Hippocampal formation (tissue), 2 donors: ENCODE results near the gene BOLA3.
A peak's percentile ranks its signal among the peaks of the same experiment; 100 is the strongest.
"Not testable (repeated sequence)": the region's sequence is repeated elsewhere in the genome, so short reads cannot be mapped to it uniquely, and the experiment has no call there.

Experiments
- DNase-seq, 2 donors: peaks; one replicate each; lab custom pipeline; 2025; lab: John Stamatoyannopoulos, UW

Gene BOLA3, protein sequence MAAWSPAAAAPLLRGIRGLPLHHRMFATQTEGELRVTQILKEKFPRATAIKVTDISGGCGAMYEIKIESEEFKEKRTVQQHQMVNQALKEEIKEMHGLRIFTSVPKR

DNA sequence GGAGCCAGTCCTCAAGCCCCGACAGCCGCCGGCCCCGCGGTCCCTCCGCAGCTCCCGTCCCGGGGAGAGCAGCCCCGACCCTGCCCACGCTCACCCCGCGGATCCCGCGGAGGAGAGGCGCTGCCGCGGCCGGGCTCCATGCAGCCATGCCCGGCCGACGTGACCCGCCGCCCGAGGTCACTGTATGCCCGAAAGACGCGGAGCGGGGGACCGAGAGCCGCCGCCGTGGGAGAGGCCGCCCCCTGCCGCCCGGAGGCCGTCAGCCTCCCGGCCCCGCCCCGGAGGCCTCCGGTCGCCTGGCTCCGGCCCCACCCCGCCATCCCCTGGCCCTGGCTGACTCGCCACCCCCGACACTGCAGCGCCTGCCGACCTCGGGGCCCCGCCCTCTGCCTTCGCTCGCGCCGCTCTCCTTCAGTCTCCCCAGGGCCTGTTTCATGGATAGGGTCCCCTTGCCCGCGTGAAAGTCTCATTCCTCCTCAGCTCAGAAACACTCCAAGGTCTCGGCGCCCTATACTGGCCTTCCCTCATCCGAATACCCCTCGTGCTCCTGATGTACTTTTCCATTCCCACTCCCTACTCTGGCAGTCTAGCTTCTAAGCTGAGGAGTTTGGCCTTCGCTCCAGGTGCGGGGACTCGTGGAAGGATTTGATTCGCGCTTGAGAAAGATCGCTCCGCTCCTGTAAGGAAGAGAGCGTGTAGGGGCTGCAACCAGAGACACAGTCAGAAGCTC is at the start of gene BOLA3:
TSS of gene BOLA3 (minus strand) at position 186 of the 730 bp plus-strand sequence. CDS start at position 148, 38 bp downstream.
- DNase-seq, result peak; percentile 73 to 82

DNA sequence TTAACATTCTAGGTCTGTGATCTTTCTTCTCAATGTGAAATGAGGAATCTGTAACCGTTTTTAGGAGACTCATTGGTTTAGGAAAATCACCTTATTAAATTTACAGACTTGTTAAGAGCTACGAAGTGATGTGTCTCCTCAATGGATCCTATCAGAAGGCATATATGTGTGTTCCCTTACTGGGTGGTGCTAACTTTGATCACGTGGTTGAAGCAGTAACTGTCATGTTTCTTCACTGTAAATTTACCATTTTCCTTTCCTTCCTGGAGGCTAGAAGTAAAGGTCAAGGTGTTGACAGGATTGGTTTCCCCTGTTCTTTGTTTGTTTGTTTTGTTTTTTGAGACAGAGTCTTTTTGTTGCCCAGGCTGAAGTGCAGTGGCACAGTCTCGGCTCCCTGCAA is 49.3 kb upstream of the BOLA3 start:
- no peak for DNase-seq

DNA sequence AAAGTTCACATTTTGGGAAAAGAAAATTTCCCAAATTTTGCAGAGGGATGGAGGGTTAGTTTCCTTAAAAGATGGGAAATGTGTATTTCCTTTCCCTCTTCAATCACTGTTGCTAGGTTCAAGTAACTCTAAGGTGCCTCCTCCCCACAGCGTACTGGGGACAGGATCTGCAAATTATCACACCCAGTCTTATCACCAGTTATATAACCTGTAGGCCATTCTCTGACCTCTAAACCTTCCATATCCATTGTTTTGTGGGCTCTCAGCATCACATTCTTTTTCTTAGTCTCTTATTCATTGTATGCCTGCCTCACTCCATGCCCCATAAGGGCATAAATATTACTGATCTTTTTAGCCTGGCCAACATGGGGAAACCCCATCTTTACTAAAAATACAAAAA is 47.1 kb upstream of the BOLA3 start:
- no peak for DNase-seq

DNA sequence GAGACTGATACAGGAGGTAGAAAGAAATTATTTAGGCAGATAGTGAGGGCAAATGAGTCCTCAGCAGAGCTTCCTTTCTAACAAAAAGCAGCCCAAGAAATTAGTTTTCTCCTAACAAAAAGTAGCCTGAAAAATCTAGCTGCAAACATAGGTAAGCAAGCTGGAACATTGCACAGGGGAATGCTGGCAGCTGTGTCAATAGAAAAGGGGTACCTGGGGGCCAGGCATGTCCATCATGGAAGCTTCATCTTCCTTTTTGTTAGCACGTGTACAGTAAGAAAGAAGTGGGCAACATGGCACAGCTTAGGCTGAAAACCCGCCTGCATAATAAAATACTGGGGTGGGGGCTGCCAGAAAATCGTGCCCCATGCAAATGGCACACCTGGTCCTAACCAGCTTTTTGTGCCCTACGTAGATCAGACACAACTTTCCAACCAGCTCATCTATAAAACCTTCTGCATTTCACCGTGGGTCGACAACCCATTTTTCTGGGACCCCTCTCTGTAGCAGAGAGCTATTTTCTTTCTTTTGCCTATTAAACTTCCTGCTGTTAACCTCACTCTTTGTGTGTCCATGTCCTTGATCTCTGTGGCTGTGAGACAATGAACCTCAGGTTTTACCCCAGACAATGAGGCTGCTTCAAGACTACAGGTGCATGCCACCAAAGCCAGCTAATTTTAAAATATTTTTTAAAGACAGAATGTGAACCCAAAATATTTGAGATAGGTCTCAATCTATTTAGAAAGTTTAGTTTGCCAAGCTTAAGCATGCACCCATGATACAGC is 44.1 kb upstream of the BOLA3 start:
- no peak for DNase-seq

DNA sequence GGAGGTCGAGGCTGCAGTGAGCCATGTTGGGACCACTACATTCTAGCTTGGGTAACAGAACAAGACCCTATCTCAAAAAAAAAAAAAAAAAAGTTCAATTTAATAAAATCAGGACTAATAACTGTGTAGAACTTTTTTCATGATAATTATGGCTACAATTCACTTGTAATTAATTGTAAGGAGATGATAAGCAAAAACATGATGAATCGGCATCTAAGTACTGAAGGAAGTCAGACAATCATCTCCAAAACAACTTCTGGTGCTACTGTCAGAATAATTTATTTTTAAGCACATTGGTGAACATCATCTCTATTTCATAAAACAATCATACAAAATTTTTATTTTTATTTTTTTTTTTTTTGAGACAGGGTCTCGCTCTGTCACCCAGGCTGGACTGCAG is 41.0 kb upstream of the BOLA3 start:
- DNase-seq, result no peak

DNA sequence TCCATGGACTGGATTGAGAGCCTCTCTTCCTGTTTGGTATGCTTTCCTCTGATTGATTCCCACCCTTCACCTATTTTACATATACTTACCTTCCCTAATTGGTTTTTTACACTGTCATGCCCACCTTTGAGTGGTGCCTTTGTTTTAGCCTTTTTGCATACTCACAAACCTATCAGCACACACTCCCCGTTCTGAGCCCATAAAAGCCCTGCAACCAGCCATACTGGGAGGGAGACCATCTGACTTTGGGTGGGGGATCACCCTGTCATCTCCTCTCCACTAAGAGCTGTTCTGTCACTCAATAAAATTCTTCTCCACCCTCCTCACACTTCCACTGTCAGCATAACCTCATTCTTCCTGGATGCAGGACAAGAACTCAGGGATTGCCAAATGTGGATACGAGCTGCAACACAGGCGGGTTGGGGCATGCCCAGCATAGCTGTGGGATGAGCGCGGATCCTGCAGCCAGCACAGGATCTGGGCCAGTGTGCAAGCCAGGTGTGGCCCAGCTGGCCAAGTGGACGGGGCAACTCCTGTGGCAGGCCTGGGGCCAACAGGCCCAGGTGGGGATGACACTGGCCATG is 40.4 kb upstream of the BOLA3 start:
- no peak for DNase-seq

DNA sequence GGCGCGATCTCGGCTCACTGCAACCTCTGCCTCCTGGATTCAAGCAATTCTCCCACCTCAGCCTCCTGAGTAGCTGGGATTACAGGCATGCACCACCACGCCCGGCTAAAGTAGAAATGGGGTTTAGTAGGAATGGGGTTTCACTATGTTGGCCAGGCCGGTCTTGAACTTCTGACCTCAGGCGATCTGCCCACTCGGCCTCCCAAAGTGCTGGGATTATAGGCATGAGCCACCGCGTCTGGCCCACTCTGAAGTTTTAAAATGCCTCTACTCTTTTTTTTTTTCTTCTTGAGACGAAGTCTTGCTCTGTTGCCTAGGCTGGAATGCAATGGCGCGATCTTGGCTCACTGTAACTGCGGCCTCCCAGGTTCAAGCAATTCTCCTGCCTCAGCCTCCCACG is 39.0 kb upstream of the BOLA3 start:
- DNase-seq, result not testable (repeated sequence)

DNA sequence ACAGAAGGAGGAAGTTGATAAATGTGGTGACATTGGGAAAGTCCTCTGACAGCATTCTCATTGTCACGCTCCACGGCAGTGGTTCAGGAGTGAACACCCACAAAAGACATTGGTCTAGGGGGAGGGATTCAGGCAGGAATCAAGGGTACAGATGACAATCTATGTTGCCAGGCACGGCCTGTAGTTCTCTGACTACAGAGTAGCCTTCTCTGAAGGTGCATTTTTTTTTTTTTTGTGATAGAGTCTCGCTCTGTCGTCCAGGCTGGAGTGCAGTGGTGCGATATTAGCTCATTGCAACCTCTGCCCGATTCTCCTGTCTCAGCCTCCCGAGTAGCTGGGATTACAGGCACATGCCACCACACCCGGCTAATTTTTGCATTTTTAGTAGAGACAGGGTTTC is 38.3 kb upstream of the BOLA3 start:
- DNase-seq, result peak in 1 of 2 donors; percentile 14

DNA sequence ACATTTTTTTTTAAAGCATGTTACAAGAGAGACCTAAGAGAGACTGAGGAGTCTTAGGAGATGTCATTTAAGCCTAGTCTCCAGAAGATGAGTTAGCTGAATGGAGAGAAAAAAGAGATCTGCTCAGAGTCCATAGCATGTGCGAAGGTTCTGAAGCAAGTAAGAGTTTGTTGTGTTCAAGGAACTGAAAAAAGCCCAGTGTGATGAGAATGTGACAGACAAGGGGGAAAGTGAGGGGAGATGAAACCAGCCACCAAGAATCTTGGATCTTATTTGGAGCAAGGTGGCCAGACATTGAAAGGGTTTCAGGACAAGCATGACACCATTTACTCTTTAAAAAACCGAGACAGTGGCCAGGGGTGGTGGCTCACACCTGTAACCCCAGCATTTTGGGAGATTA is 36.2 kb upstream of the BOLA3 start:
- no peak for DNase-seq

DNA sequence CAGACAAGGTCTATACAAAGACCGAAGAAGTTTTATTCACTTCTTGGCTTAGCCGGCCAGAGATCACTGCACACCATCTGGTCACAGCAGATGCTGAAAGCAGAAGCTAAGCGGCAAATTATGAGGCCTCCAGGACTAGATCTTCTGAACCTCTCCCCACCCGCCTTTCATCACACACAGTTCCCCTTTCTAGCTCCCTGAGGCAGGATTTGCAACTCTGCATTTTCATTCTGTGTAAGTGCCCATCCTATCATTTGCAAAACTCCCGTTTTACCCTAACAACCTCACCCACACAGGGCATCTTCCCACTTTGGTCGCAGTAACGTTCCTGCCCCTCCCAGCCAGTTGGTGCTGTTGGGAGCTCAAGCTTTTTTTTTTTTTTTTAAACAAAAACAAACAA is 34.0 kb upstream of the BOLA3 start:
- DNase-seq, result peak; percentile 31 to 55

DNA sequence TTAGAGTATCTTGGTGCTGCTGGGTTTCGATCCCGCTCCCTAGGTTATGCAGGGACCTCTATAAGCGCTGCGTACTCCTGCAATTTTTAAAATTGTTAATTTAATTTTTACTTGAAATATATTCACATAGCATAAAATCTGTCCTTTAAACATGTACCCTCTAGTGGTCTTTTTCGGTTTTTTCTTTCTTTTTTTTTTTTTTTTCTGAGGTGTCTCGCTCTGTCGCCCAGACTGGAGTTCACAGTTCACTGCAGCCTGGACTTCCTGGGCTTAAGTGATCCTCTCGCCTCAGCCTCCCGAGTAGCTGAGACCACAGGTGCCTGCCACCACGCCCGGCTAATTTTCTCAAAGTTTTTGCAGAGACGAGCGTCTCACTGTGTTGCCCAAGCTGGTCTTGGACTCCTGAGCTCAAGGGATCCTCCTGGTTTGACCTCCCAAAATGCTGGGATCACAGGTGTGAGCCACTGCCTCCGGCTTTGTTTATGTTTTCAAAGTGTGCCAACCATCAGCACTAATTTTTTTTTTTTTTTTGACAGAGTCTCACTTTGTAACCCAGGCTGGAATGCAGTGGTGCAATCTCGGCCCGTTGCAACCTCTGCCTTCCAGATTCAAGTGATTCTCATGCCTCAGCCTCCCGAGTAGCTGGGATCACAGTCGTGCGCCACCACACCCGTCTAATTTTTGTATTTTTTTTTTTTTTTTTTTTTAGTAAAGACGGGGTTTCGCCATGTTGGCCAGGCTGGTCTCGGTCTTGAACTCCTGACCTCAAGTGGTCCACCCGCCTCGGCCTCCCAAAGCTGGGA is 31.6 kb upstream of the BOLA3 start:
- DNase-seq, result no peak

DNA sequence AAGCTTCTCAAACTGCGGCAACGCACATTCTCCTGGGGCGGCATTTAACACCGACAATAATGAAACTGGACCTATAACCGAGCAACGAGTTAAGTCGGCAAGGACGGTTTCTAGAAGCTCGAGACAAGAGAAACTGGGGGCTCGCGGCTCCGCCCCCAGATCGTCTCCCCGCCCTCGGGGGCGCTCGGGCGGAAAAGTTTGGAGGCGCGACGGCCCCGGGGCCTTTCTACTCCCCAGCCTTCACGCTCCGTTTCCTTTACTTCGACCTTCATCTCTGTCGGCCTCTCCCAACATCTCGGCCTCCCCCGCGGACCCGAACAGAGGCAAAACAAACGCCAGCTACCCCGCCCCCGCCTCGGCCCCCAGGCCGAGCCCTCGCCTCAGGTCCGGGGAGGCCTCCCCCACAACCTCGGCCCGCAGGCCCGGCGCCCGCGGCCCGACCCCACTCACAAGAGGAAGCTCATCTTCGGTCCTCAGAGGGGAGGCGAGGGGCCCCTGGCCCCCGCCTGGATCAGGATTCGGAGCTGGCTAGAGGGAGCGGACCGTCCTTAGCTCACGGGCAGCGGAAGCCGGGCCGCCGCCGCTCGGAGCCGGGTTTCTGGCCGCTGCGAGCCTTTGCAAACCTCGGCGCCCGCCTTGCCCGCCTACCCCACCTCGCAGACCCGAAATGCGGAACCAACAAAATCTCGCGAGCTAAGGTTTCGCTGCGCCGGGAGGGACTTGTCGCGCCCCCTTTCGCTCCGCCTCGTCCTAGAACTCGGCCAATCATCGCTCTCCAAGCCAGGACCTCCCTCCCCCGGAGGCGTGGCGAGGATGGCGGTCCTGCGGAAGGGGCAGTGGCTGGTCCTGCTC is 30.7 kb upstream of the BOLA3 start, which contains the start of gene MOB1A:
TSS of gene MOB1A (minus strand) at position 669 of the 852 bp plus-strand sequence. CDS start at position 464, 205 bp downstream.
- DNase-seq, result peak; percentile 98

DNA sequence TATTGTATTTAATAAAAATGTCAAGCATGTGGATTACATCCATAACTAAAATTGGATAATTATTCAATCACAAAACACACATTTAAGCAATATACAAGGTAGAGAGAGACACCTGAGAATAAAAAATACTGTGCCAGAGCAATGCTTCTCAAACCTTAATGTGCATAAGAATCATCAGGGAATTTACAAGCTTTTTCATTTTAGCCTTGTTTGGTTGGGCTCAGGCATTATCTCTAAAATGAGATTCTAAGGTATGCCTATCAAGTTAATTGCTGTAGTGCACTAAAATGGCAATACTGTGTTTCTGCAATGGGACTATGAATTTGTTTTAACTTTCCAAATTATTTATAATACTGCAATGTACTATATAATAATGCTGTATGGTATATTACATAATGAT is 30.0 kb upstream of the BOLA3 start:
- no peak for DNase-seq

DNA sequence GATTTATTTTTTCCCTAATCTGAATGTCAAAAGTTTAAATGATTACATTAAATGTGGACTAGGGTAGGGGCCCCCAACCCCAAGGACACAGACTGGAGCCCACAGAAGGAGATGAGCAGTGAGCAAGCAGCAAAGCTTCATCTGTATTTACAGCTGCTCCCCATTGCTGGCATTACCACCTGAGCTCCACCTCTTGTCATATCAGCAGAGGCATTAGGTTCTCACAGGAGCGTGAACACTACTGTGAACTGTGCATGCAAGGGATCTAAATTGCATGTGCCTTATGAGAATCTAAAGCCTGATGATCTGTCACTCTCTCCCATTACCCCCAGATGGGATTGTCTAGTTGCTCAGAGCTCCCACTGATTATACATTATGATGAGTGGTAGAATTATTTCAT is 27.2 kb upstream of the BOLA3 start:
- no peak for DNase-seq

DNA sequence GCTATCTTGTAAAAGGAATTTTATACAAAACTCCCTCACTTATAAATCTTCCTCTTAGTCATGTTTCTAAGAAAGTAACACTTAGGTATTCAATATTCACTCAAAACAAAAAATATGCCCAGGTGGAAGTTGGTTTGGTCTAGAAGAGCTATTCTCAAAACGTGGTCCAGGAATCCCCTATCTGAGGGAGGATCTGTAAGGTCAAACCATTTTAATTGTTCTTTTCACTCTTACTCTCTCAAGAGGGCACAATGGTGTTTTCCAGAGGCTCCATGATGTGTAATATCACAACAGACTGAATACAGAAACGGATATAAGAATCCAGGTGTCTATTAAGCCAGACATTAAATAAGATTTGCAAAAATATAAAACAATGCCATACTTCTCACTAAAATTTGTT is 21.0 kb upstream of the BOLA3 start:
- DNase-seq, result no peak

DNA sequence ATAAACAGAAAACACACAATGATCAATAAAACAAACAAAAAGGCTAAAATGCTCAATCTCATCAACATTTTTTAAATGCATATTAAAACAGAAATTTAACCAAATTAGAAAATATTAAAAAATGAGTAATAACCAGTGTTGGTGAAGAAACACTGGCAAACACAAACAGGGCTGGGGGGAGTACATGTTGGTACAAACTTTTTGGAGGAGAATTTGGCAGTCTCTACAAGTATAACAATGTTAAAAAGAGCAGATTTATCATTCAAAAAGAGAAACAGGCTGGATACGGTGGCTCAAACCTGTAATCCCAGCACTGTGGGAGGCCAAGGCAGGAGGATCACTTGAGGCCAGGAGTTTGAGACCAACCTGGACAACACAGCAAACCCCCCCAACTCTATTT is 17.0 kb upstream of the BOLA3 start:
- DNase-seq, result no peak

DNA sequence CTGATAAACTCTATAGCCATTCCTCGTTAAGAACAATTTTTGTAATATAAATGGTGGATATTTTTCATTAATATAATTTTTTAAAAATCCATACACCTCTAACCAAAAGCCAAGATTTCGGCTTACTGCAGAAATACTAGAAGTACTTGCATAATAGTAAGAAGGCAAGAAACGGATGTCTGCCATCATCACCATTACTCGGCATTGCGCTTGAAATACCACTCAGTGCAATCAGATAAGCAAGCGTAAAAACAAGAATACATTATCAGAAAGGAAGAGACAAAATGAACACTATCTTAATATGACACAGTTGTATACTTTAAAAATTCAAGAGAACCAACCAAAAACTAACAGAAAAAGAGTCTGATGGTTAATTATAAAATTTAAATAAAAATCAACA is 15.2 kb upstream of the BOLA3 start:
- no peak for DNase-seq

DNA sequence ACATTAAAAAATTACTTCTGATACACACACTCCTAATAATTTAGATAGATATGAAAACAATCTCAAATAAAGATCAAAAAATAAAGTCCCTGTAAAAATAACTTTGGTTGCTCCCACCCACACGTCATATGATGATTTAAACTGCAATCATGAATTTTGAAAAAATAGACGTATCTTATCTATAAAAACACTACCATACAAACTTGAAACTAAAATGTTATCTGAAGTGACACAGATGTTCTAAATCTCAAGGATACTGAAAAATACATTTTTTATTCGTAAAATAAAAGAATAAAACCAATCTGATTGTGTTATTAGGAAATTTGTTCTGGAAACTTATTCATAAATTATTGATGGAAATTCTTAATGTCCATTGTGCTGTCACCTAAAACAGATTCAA is 8.1 kb upstream of the BOLA3 start:
- DNase-seq, result no peak

DNA sequence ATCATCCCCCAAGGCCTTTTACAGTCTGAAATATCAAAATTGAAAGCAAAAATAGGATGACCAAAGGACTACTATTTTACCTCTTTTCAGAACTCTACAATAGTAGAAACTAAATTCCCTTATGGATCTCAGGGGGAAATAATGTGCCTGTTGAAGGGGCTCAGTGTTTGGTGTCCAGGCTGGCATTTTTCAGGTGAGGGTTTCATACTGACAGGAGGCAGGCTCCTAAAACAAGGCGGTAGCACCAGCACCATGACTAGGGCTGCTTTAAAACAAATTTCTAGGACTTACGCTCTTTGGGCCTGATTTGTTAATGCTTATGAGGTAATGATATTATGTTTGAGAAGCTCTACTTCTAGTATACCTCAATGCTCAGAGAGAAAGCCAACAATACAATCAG is 5.2 kb upstream of the BOLA3 start:
- no peak for DNase-seq

DNA sequence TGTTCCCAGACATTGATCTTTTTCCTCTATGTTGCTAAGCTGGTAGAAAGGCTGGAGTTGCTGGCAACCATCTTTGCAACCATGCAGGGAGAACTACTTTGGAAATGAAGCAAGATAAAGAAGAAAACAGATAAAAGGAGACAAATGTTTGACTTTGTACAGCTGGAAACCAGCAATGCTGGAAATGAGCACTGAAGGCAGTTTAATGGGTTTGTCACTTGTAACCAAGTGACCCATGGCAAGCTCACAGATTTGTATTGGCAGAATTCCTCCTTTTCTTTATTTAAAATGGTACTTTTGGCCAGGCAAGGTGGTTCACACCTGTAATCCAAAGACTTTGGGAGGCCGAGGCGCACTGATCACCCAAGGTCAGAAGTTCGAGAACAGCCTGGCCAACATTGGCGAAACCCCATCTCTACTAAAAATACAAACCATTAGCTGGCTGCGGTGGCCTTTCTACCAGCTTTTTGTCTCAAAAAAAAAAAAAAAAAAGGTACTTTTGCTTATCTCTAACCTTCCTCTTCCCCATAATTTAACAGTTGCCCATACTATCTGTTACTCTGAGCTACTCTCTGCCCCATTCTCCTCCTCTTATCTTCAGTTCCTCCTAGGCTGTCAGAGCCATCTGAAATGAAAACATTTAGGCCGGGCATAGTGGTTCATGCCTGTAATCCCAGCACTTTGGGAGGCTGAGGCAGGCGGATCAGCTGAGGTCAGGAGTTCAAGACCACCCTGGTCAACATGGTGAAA is 2.0 kb upstream of the BOLA3 start:
- DNase-seq, result no peak
